Transverse colon (tissue), 3 donors: ENCODE measurements around the gene RAB24.

Experiments
- EP300 ChIP-seq: sonication (generic); formaldehyde crosslinking; IDR thresholded peaks from one replicate; pipeline ENCODE4 v1.6.1; 2017; ENCODE audit warnings: antibody characterized with exemption, low read depth
- POLR2A ChIP-seq: fragments of 450-650 bp; IDR thresholded peaks from one replicate; pipeline ENCODE4 v1.6.1; 2016; ENCODE audit warnings: antibody characterized with exemption, mild to moderate bottlenecking, moderate library complexity
- TF ChIP-seq, protein P1 (sequence below), 5 experiments: fragments of 200-600 bp in 3 of 5; fragments of 450-650 bp in 2 of 5; sonication (generic) in 3 of 5; IDR thresholded peaks; 1 replicate in 2 of 5; 2 replicates in 3 of 5; pipeline ENCODE4 v1.5.1; 2016 to 2017; ENCODE audit warnings: antibody characterized with exemption in 5 of 5, inconsistent platforms in 3 of 5, mild to moderate bottlenecking in 2 of 5, moderate library complexity in 1 of 5

DNA sequence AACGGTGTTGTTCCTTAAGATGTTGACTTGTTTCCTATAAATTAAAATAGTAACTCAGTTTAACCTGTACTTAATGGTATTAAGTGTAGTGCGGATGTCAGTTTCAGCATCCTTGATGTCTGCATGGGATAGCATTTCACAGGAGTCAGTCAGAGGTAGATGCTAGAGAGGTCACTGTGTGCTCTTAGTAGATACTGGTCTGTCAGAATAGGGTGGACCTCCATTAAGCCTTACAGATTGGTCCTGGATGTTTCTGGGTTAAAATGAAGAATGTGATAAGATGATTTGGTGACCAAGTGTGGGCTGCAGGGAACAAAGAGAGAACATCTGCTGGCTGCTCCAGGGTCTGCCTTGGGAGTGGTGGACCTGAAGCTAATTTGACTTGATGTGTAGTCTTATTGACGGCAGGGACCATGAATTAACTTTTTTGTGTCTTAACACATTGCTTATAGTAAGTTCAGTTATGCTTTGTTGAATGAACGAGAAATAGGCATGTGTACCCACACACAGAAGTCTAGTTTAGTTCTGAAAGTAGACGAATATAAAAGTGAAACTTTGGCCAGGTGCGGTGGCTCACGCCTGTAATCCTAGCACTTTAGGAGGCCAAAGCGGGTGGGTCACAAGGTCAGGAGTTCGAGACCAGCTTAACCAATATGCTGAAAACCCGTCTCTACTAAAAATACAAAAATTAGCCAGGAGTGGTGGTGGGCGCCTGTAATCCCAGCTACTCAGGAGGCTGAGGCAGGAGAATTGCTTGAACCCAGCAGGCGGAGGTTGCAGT is 12.5 kb downstream of the RAB24 start:
- TF ChIP-seq EP300: no peak
- TF ChIP-seq, protein P1, sequence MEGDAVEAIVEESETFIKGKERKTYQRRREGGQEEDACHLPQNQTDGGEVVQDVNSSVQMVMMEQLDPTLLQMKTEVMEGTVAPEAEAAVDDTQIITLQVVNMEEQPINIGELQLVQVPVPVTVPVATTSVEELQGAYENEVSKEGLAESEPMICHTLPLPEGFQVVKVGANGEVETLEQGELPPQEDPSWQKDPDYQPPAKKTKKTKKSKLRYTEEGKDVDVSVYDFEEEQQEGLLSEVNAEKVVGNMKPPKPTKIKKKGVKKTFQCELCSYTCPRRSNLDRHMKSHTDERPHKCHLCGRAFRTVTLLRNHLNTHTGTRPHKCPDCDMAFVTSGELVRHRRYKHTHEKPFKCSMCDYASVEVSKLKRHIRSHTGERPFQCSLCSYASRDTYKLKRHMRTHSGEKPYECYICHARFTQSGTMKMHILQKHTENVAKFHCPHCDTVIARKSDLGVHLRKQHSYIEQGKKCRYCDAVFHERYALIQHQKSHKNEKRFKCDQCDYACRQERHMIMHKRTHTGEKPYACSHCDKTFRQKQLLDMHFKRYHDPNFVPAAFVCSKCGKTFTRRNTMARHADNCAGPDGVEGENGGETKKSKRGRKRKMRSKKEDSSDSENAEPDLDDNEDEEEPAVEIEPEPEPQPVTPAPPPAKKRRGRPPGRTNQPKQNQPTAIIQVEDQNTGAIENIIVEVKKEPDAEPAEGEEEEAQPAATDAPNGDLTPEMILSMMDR (IDR thresholded peaks at IDR 0.05): no peak
- TF ChIP-seq POLR2A: no peak
